K562 (cell line): ENCODE results near the gene CACNA1S. TPM values are rescaled to one million over a fixed set of nuclear protein-coding genes. Genes with fewer than 3 reads are reported as not detected.

Experiments
- ARID3A ChIP-seq: IDR thresholded peaks from 2 replicates; pipeline ENCODE4 v1.6.1; 2012; ENCODE audit warnings: low read depth, low read length, improper control_type of control experiment, borderline replicate concordance
- BRCA1 ChIP-seq, 2 experiments: fragments of 450-650 bp in 1 of 2; sonication (generic) in 1 of 2; formaldehyde crosslinking in 1 of 2; IDR thresholded peaks; 2 replicates each; pipeline versions ENCODE4 v1.5.0 to v1.6.1; 2017 to 2020; ENCODE audit warnings: mild to moderate bottlenecking in 1 of 2, missing genetic modification reagents in 1 of 2
- JUNB ChIP-seq: fragments of 450-650 bp; formaldehyde crosslinking; conservative IDR thresholded peaks from 2 replicates; pipeline ENCODE4 v1.4.0; 2020; ENCODE audit warnings: mild to moderate bottlenecking
- SIN3A ChIP-seq, 2 experiments: fragments of 150-350 bp in 1 of 2; IDR thresholded peaks; 2 replicates each; pipeline ENCODE4 v1.6.1; 2011 to 2016; ENCODE audit warnings: borderline replicate concordance in 2 of 2, low read depth in 2 of 2, low read length in 2 of 2, mild to moderate bottlenecking in 2 of 2, moderate library complexity in 2 of 2; ENCODE audit not compliant: control insufficient read depth in 1 of 2
- SNIP1 ChIP-seq: fragments of 450-650 bp; IDR thresholded peaks from 2 replicates; pipeline ENCODE4 v1.7.1; 2017; ENCODE audit warnings: low read depth, mild to moderate bottlenecking
- ZBTB11 ChIP-seq, 3 experiments: fragments of 200-800 bp in 1 of 3; fragments of 250-450 bp in 1 of 3; fragments of 450-650 bp in 1 of 3; sonication (Bioruptor Pico) in 1 of 3; sonication (Bioruptor generic) in 1 of 3; formaldehyde crosslinking in 1 of 3; IDR thresholded peaks; 2 replicates each; pipeline versions ENCODE4 v1.6.1 to v1.8.0; 2016 to 2022; ENCODE audit warnings: mild to moderate bottlenecking in 2 of 3, missing genetic modification characterization in 2 of 3, missing compliant biosample characterization in 1 of 3, moderate library complexity in 1 of 3
- ZEB2 ChIP-seq: fragments of 450-650 bp; IDR thresholded peaks from 2 replicates; pipeline ENCODE4 v1.6.1; 2016
- polyA plus RNA-seq, 8 experiments: library from polyadenylated mRNA; depleted of rRNA in 4 of 8; stranded (reverse) in 5 of 8; unstranded in 3 of 8; fragments of >200 nt; fragmentation: Nextera tagmentation in 2 of 8; fragmentation: Illumina TruSeq in 1 of 8; extraction: Ambion mirVana in 2 of 8; extraction: Trizol in 1 of 8; gene quantifications; 2 replicates each; pipeline versions ENCODE4 v1.2.1 to v1.2.3, GENCODE V29; 2011 to 2014; ENCODE audit warnings: inconsistent platforms in 1 of 8, missing spikeins in 1 of 8
- total RNA-seq, 7 experiments: library from RNA; depleted of rRNA in 6 of 7; stranded (reverse); fragments of >200 nt in 6 of 7; fragmentation: Illumina TruSeq in 2 of 7; extraction: Trizol in 2 of 7; gene quantifications; 2 replicates each; pipeline versions ENCODE4 v1.2.1 to v1.2.3, GENCODE V29; 2011 to 2021; ENCODE audit warnings: low replicate concordance in 1 of 7

The CACNA1S gene
- total and polyA plus RNA-seq, 9 of the 15 experiments (the other 6 are each of a cell fraction or from before 2014, with no cell fraction given) = not detected

- no peak for TF ChIP-seq SIN3A (IDR thresholded peaks at IDR 0.05; ENCODE audit: borderline replicate concordance in 2 of 2, control insufficient read depth in 1 of 2, low read depth in 2 of 2, low read length in 2 of 2)
- no peak for TF ChIP-seq ARID3A
- no peak for TF ChIP-seq SNIP1
- no peak for TF ChIP-seq JUNB
- no peak for TF ChIP-seq ZBTB11 (CRISPR knock-in tag; IDR thresholded peaks at IDR 0.05)
- no peak for TF ChIP-seq BRCA1 (IDR thresholded peaks at IDR 0.05)
- TF ChIP-seq BRCA1 (CRISPR knock-in tag; IDR thresholded peaks at IDR 0.05) = no peak
- no peak for TF ChIP-seq ZEB2
These were observed 700 bp upstream of the CACNA1S start (continued) for GRCh38 chr1:201112926-201113325.
